Transverse colon (tissue), 4 donors: Measurements from ENCODE around the gene OAS3. TPM values are rescaled to one million over a fixed set of nuclear protein-coding genes. Genes with fewer than 3 reads are reported as not detected.
"Not testable (repeated sequence)": the region's sequence is repeated elsewhere in the genome, so short reads cannot be mapped to it uniquely, and the experiment has no call there.

ENCODE experiments used
- DNase-seq: peaks from one replicate; pipeline ENCODE4 v3.0.0-alpha.2; 2019
- H3K27ac ChIP-seq, 4 donors: fragments of 200-600 bp; sonication (generic); 2 replicates each; pipeline ENCODE4 v1.5.1; 2016 to 2018; ENCODE audit warnings: inconsistent platforms in 4 of 4
- H3K27me3 ChIP-seq: fragments of 200-600 bp; sonication (generic); 2 replicates; pipeline ENCODE4 v1.5.1; 2017; ENCODE audit warnings: inconsistent platforms
- H3K36me3 ChIP-seq, 4 donors: fragments of 200-600 bp; sonication (generic); 2 replicates each; pipeline ENCODE4 v1.5.1; 2017 to 2019; ENCODE audit warnings: inconsistent platforms in 4 of 4
- H3K4me1 ChIP-seq, 4 donors: fragments of 200-600 bp; sonication (generic); 2 replicates each; pipeline ENCODE4 v1.5.1; 2017 to 2020; ENCODE audit warnings: inconsistent platforms in 4 of 4
- H3K4me3 ChIP-seq, 4 donors: fragments of 200-600 bp; sonication (generic); 1 replicate in 1 of 4; 2 replicates in 3 of 4; pipeline versions ENCODE4 v1.5.1 to v1.6.1; 2017 to 2019; ENCODE audit warnings: inconsistent platforms in 4 of 4
- H3K9me3 ChIP-seq, 2 donors: fragments of 200-600 bp; sonication (generic); 2 replicates each; pipeline ENCODE4 v1.5.1; 2017 to 2019; ENCODE audit warnings: inconsistent platforms in 2 of 2
- CTCF ChIP-seq, 5 experiments: fragments of 200-600 bp in 3 of 5; fragments of 450-650 bp in 2 of 5; sonication (generic) in 3 of 5; IDR thresholded peaks; 1 replicate in 2 of 5; 2 replicates in 3 of 5; pipeline ENCODE4 v1.5.1; 2016 to 2017; ENCODE audit warnings: antibody characterized with exemption in 5 of 5, inconsistent platforms in 3 of 5, mild to moderate bottlenecking in 2 of 5, moderate library complexity in 1 of 5
- EP300 ChIP-seq: sonication (generic); formaldehyde crosslinking; IDR thresholded peaks from one replicate; pipeline ENCODE4 v1.6.1; 2017; ENCODE audit warnings: antibody characterized with exemption, low read depth
- POLR2A ChIP-seq: fragments of 450-650 bp; IDR thresholded peaks from one replicate; pipeline ENCODE4 v1.6.1; 2016; ENCODE audit warnings: antibody characterized with exemption, mild to moderate bottlenecking, moderate library complexity
- POLR2AphosphoS5 ChIP-seq, 3 donors: sonication (generic); formaldehyde crosslinking; IDR thresholded peaks; one replicate each; pipeline ENCODE4 v1.6.1; 2016; ENCODE audit warnings: antibody characterized with exemption in 3 of 3
- WGBS, 2 donors: methylation state at CpG; one replicate each; pipeline ENCODE4 v1.1.5; 2018; ENCODE audit warnings: low coverage in 1 of 2; 5-methylcytosine and 5-hydroxymethylcytosine counted together
- in situ Hi-C, 4 donors: fragments of 200-750 bp; cut with MboI; loops; one replicate each; pipeline versions ENCODE4 v1.15.0 to v1.15.1; 2017; ENCODE audit warnings: low sequenced_read_pairs in 3 of 4, low pct_ligation_motif_present in 1 of 4, low pct_unique_long_range_greater_than_20kb in 1 of 4
- intact Hi-C: fragments of 100-400 bp; cut with DNase I; formaldehyde crosslinking; loops from one replicate; pipeline ENCODE4 v1.15.1; 2023; ENCODE audit warnings: low total_unique reads
- total RNA-seq, 4 donors: library from RNA; depleted of rRNA; stranded (reverse); fragments of >200 nt; gene quantifications; one replicate each; pipeline ENCODE4 v1.1.0, GENCODE V29; 2016

The OAS3 gene
- total RNA-seq, 4 donors from 2014 or later, result 6.2 to 17.6 (median 12.4) TPM

GRCh38 chr12:112985642-112986290, 47.5 kb downstream of the OAS3 start:
- WGBS, 2 donors, result 96 to 100% methylated on average over 1 of the region's 1 CpG

GRCh38 chr12:112986291-112986800, 48.1 kb downstream of the OAS3 start:
- WGBS, 2 donors, result 97 to 100% methylated on average over 1 to 6 of the region's 7 CpGs
- Histone ChIP-seq H3K27me3 (no peaks in the 10 kb centered on the region), H3K9me3 (peaks cover 0 to 7% of the 10 kb centered on the region in 2 donors), H3K4me3 (no peak overlapping the region), H3K36me3 (no peaks in the 10 kb centered on the region), H3K27ac (no peak overlapping the region), H3K4me1 (no peaks in the 10 kb centered on the region)
- TF ChIP-seq POLR2AphosphoS5 (IDR thresholded peaks at IDR 0.05) (no peak), EP300 (no peak), POLR2A (no peak), CTCF (IDR thresholded peaks at IDR 0.05) (no peak)
- in situ Hi-C loops (no loop called here), intact Hi-C loops (no loop called here)
- no peak for DNase-seq

More at GRCh38 chr12:112985642-112986290, 47.5 kb downstream of the OAS3 start:
- Histone ChIP-seq H3K9me3 (peaks cover 0 to 7% of the 10 kb centered on the region in 2 donors), H3K4me3 (no peak overlapping the region), H3K27me3 (no peaks in the 10 kb centered on the region), H3K4me1 (no peaks in the 10 kb centered on the region), H3K27ac (no peak overlapping the region), H3K36me3 (no peaks in the 10 kb centered on the region)
- TF ChIP-seq EP300, result no peak
- DNase-seq, result no peak
- in situ Hi-C loops (no loop called here), intact Hi-C loops (no loop called here)

- Histone ChIP-seq H3K9me3 (peaks cover 0 to 7% of the 10 kb centered on the region in 2 donors), H3K27ac (no peak overlapping the region), H3K4me3 (no peak overlapping the region), H3K27me3 (no peaks in the 10 kb centered on the region), H3K36me3 (no peaks in the 10 kb centered on the region), H3K4me1 (no peaks in the 10 kb centered on the region)
- in situ Hi-C loops, result no loop called here
- no peak for DNase-seq
- TF ChIP-seq POLR2AphosphoS5 (IDR thresholded peaks at IDR 0.05) (no peak), EP300 (no peak), POLR2A (no peak), CTCF (IDR thresholded peaks at IDR 0.05) (no peak)
- intact Hi-C loops, result no loop called here
- WGBS, 2 donors, result 94% methylated on average over 2 of the region's 2 CpGs; no CpG with 5 or more reads in 1 of the 2 donors
These were observed 49.3 kb downstream of the OAS3 start for GRCh38 chr12:112987561-112987960.

GRCh38 chr12:112988224-112988623, 50.0 kb downstream of the OAS3 start:
- no peaks in the 10 kb centered on the region for H3K36me3 ChIP-seq

GRCh38 chr12:112988823-112989385, 50.6 kb downstream of the OAS3 start:
- H3K36me3 ChIP-seq, in situ Hi-C loops, H3K27me3 ChIP-seq, intact Hi-C loops, H3K4me3 ChIP-seq, H3K27ac ChIP-seq, H3K9me3 ChIP-seq, H3K4me1 ChIP-seq, DNase-seq: not testable (repeated sequence)
- WGBS, 2 donors, result 89 to 90% methylated on average over 2 to 3 of the region's 3 CpGs

More at GRCh38 chr12:112988224-112988623, 50.0 kb downstream of the OAS3 start:
- WGBS, 2 donors, result 35 to 49% methylated on average over 3 of the region's 3 CpGs
- TF ChIP-seq CTCF (IDR thresholded peaks at IDR 0.05), result no peak
- no peak for TF ChIP-seq POLR2AphosphoS5 (IDR thresholded peaks at IDR 0.05)
- TF ChIP-seq POLR2A, result no peak
- no peak for TF ChIP-seq EP300
- no peaks in the 10 kb centered on the region for H3K27me3 ChIP-seq
- H3K27ac ChIP-seq, result no peak overlapping the region
- in situ Hi-C loops (no loop called here), intact Hi-C loops (no loop called here)
- DNase-seq, result no peak
- H3K4me1 ChIP-seq, result peaks cover 0 to 3% (median 0%) of the 10 kb centered on the region in 4 donors
- H3K9me3 ChIP-seq, result peaks cover 0 to 7% of the 10 kb centered on the region in 2 donors
- H3K4me3 ChIP-seq, result no peak overlapping the region
